Endothelial cell of umbilical vein (primary cell): ENCODE results near the gene MCTP1. TPM values are rescaled to one million over a fixed set of nuclear protein-coding genes. Genes with fewer than 3 reads are reported as not detected.

ENCODE experiments used
- BruUV-seq: library from RNA; stranded (reverse); fragments of 400-500 nt; replicated peaks from 2 replicates; lab custom pipeline; 2021; lab: Mats Ljungman, UMichigan
- CTCF ChIA-PET: fragments of 300-600, 350-600 bp; sonication (Branson Sonifier 250); formaldehyde crosslinking; loops from one replicate; lab custom pipeline; 2021; ENCODE audit warnings: antibody characterized with exemption, inconsistent platforms; lab: Charles Lee
- POLR2A ChIA-PET: fragments of 300-600, 350-600 bp; sonication (Branson Sonifier 250); formaldehyde crosslinking; loops from one replicate; lab custom pipeline; 2021; ENCODE audit warnings: antibody characterized with exemption, inconsistent platforms; lab: Charles Lee
- DNase-seq: peaks from one replicate; pipeline ENCODE4 v3.0.0-alpha.2; 2011; ENCODE audit warnings: low read depth, low spot score
- FAIRE-seq: peaks from 2 replicates; lab custom pipeline; 2011; peaks lifted over from hg19 to GRCh38; lab: Jason Lieb, UNC
- H2AFZ ChIP-seq: 2 replicates; pipeline ENCODE4 v1.6.0; 2012; ENCODE audit warnings: low read depth, low read length, control low read depth, inconsistent platforms
- H3K27ac ChIP-seq: 2 replicates; pipeline ENCODE4 v1.5.1; 2011; ENCODE audit warnings: low read depth, mild to moderate bottlenecking, control low read depth, low read length, moderate library complexity; ENCODE audit not compliant: insufficient read depth
- H3K27me3 ChIP-seq, 2 experiments: 2 replicates each; pipeline versions ENCODE4 v1.6.0 to v1.6.1; 2011; ENCODE audit warnings: low read length in 2 of 2, mixed read lengths in 1 of 2; ENCODE audit not compliant: control insufficient read depth in 2 of 2, insufficient read depth in 2 of 2
- H3K36me3 ChIP-seq, 2 experiments: 2 replicates in 1 of 2; 3 replicates in 1 of 2; pipeline ENCODE4 v1.5.1; 2011; ENCODE audit warnings: low read length in 2 of 2, mild to moderate bottlenecking in 1 of 2, moderate library complexity in 1 of 2; ENCODE audit not compliant: control insufficient read depth in 2 of 2, insufficient read depth in 2 of 2; ENCODE audit errors: extremely low read depth in 1 of 2
- H3K4me1 ChIP-seq: 3 replicates; pipeline ENCODE4 v1.5.1; 2011; ENCODE audit warnings: mild to moderate bottlenecking, low read length; ENCODE audit not compliant: control insufficient read depth, insufficient read depth; ENCODE audit errors: extremely low read depth
- H3K4me2 ChIP-seq: 2 replicates; pipeline ENCODE4 v1.6.1; 2011; ENCODE audit warnings: low read length, control low read depth, mixed read lengths; ENCODE audit not compliant: insufficient read depth
- H3K4me3 ChIP-seq, 3 experiments: fragments of 200-600 bp in 1 of 3; sonication (generic), shearing (Covaris generic) in 1 of 3; replicated peaks in 1 of 3; 2 replicates each; pipeline ENCODE4 v1.5.1; 2011 to 2016; ENCODE audit warnings: control low read depth in 3 of 3, low read length in 3 of 3, mild to moderate bottlenecking in 2 of 3, inconsistent platforms in 1 of 3, low read depth in 1 of 3, moderate library complexity in 1 of 3; ENCODE audit not compliant: insufficient read depth in 1 of 3
- H3K79me2 ChIP-seq: 2 replicates; pipeline ENCODE4 v1.6.0; 2012; ENCODE audit warnings: low read length, inconsistent platforms; ENCODE audit not compliant: control insufficient read depth, insufficient read depth
- H3K9ac ChIP-seq: replicated peaks from 2 replicates; pipeline ENCODE3; 2011; ENCODE audit warnings: low read length, control low read depth; ENCODE audit not compliant: insufficient read depth; ENCODE audit errors: extremely low read depth
- H3K9me1 ChIP-seq: replicated peaks from 3 replicates; pipeline ENCODE4 v1.6.0; 2011; ENCODE audit warnings: mild to moderate bottlenecking, low read length; ENCODE audit not compliant: control insufficient read depth, insufficient read depth; ENCODE audit errors: extremely low read depth
- H3K9me3 ChIP-seq: replicated peaks from 2 replicates; pipeline ENCODE4 v1.5.1; 2012; ENCODE audit warnings: low read length, inconsistent platforms; ENCODE audit not compliant: control insufficient read depth, insufficient read depth
- H4K20me1 ChIP-seq: replicated peaks from 2 replicates; pipeline ENCODE3; 2011; ENCODE audit warnings: mild to moderate bottlenecking, low read length; ENCODE audit not compliant: control insufficient read depth, insufficient read depth; ENCODE audit errors: extremely low read depth
- EZH2 ChIP-seq: IDR thresholded peaks from 2 replicates; pipeline ENCODE4 v1.6.1; 2012; ENCODE audit warnings: borderline replicate concordance, low read depth, mild to moderate bottlenecking, moderate library complexity, low read length, inconsistent platforms; ENCODE audit not compliant: severe bottlenecking
- FOS ChIP-seq: IDR thresholded peaks from 2 replicates; pipeline ENCODE4 v1.6.1; 2011; ENCODE audit warnings: mild to moderate bottlenecking, low read length, moderate library complexity, borderline replicate concordance; ENCODE audit not compliant: insufficient read depth
- GATA2 ChIP-seq: IDR thresholded peaks from 2 replicates; pipeline ENCODE4 v1.7.0; 2011; ENCODE audit warnings: low read depth, mild to moderate bottlenecking, moderate library complexity, mixed read lengths, low read length; ENCODE audit not compliant: insufficient read length, insufficient read depth
- JUN ChIP-seq: IDR thresholded peaks from 2 replicates; pipeline ENCODE4 v1.6.1; 2011; ENCODE audit warnings: borderline replicate concordance, low read depth; ENCODE audit not compliant: insufficient read length, insufficient read depth
- MAX ChIP-seq: IDR thresholded peaks from 2 replicates; pipeline ENCODE4 v1.6.1; 2011; ENCODE audit not compliant: insufficient read depth, insufficient read length
- MYC ChIP-seq: IDR thresholded peaks from one replicate; pipeline ENCODE4 v1.6.1; 2011; ENCODE audit warnings: mild to moderate bottlenecking, low read depth, low read length
- POLR2A ChIP-seq: IDR thresholded peaks from 2 replicates; pipeline ENCODE4 v1.6.1; 2012; ENCODE audit warnings: low read depth, mild to moderate bottlenecking, control low read depth, low read length
- POLR2AphosphoS5 ChIP-seq: IDR thresholded peaks from 2 replicates; pipeline ENCODE4 v1.6.1; 2012; ENCODE audit warnings: low read depth, mild to moderate bottlenecking, control low read depth, low read length, moderate library complexity; ENCODE audit not compliant: insufficient read depth
- dilution Hi-C: fragments of 300-500 bp; cut with MboI; formaldehyde crosslinking; loops from one replicate; pipeline ENCODE4 v1.15.0; 2019; ENCODE audit warnings: low sequenced_read_pairs; ENCODE audit not compliant: extremely low pct_ligation_motif_present
- intact Hi-C: fragments of 100-400 bp; cut with micrococcal nuclease; formaldehyde crosslinking; loops from one replicate; pipeline ENCODE4 v1.10.0; 2022
- polyA plus RNA-seq, 4 experiments: library from polyadenylated mRNA; depleted of rRNA in 3 of 4; stranded (reverse) in 3 of 4; unstranded in 1 of 4; fragments of >200 nt; gene quantifications; 2 replicates each; pipeline versions ENCODE4 v1.2.1 to v1.2.3, GENCODE V29; 2011 to 2012; ENCODE audit warnings: missing spikeins in 1 of 4
- total RNA-seq: library from RNA; stranded (reverse); gene quantifications from 2 replicates; pipeline ENCODE4 v1.2.3, GENCODE V29; 2021
- TF ChIP-seq, protein P1 (sequence below), 2 donors: IDR thresholded peaks; 1 replicate in 1 of 2; 2 replicates in 1 of 2; pipeline ENCODE4 v1.5.1; 2011; ENCODE audit warnings: low read length in 2 of 2, mild to moderate bottlenecking in 2 of 2, moderate library complexity in 2 of 2, control low read depth in 1 of 2, inconsistent platforms in 1 of 2, low read depth in 1 of 2; ENCODE audit not compliant: insufficient read depth in 1 of 2; ENCODE audit errors: extremely low read depth in 1 of 2

Gene MCTP1
- total and polyA plus RNA-seq, 2 donors (not counting 3 experiments of a cell fraction or from before 2014, with no cell fraction given) = 79.3 to 203 TPM

DNA sequence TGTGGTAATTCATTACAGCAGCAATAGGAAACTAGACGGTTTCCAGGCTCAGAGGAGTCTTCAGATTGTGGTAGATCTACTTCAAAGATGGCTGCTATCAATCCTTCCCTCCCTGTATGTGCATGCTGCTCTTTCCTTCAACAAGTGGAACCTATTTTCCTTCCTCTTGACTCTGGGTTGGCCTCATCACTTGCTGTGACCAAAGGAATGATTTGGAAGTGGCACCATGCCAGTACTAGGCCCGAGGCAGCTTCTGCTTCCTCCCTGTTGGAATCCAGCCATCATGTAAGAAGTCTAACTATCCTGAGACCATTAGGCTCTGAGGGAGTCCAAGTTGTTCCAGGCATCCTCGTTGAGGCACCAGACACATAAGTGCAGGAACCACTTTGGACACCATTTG is 46.5 kb upstream of the MCTP1 start:
- no TSS peak for BruUV-seq
- H3K4me1 ChIP-seq = no peaks in the 10 kb centered on the region
- dilution Hi-C loops (no loop called here), intact Hi-C loops (no loop called here)
- H3K4me3 ChIP-seq = no peak overlapping the region
- no peak overlapping the region for H2AFZ ChIP-seq
- H3K36me3 ChIP-seq = no peaks in the 10 kb centered on the region
- H3K27me3 ChIP-seq = peaks cover 3 to 4% of the 10 kb centered on the region in 2 experiments
- CTCF ChIA-PET = no interaction called here
- FAIRE-seq = no peak
- no peak for DNase-seq
- no peak overlapping the region for H3K27ac ChIP-seq
- TF ChIP-seq EZH2 = no peak
- TF ChIP-seq FOS = no peak
- TF ChIP-seq POLR2A = no peak
- TF ChIP-seq, protein P1, sequence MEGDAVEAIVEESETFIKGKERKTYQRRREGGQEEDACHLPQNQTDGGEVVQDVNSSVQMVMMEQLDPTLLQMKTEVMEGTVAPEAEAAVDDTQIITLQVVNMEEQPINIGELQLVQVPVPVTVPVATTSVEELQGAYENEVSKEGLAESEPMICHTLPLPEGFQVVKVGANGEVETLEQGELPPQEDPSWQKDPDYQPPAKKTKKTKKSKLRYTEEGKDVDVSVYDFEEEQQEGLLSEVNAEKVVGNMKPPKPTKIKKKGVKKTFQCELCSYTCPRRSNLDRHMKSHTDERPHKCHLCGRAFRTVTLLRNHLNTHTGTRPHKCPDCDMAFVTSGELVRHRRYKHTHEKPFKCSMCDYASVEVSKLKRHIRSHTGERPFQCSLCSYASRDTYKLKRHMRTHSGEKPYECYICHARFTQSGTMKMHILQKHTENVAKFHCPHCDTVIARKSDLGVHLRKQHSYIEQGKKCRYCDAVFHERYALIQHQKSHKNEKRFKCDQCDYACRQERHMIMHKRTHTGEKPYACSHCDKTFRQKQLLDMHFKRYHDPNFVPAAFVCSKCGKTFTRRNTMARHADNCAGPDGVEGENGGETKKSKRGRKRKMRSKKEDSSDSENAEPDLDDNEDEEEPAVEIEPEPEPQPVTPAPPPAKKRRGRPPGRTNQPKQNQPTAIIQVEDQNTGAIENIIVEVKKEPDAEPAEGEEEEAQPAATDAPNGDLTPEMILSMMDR (IDR thresholded peaks at IDR 0.05; ENCODE audit: extremely low read depth in 1 of 2, insufficient read depth in 1 of 2, low read depth in 1 of 2, low read length in 2 of 2) = no peak
- TF ChIP-seq MYC = no peak
- TF ChIP-seq GATA2 = no peak
- TF ChIP-seq MAX = no peak
- TF ChIP-seq POLR2AphosphoS5 = no peak
- no peak for TF ChIP-seq JUN
- no peaks in the 10 kb centered on the region for H3K9me1 ChIP-seq
- no peak overlapping the region for H3K9ac ChIP-seq
- POLR2A ChIA-PET = no interaction called here
- no peak overlapping the region for H3K4me2 ChIP-seq
- no peaks in the 10 kb centered on the region for H3K79me2 ChIP-seq
- H4K20me1 ChIP-seq = no peaks in the 10 kb centered on the region
- no peaks in the 10 kb centered on the region for H3K9me3 ChIP-seq
